BE2C (cell line): ENCODE measurements around the gene URGCP.
A peak's percentile ranks its signal among the peaks of the same experiment; 100 is the strongest.

Experiments used
- DNase-seq: peaks from one replicate; pipeline ENCODE4 v3.0.0-alpha.2; 2020
- H3K27me3 ChIP-seq: fragments of 250-450 bp; sonication (Bioruptor Pico); 2 replicates; pipeline ENCODE4 v1.5.1; 2020; ENCODE audit warnings: mild to moderate bottlenecking
- H3K36me3 ChIP-seq: fragments of 250-450 bp; sonication (Bioruptor Pico); 2 replicates; pipeline ENCODE4 v1.5.1; 2020; ENCODE audit warnings: mild to moderate bottlenecking
- H3K4me1 ChIP-seq: fragments of 250-450 bp; sonication (Bioruptor Pico); 2 replicates; pipeline ENCODE4 v1.5.1; 2020
- H3K4me3 ChIP-seq: 2 replicates; pipeline ENCODE4 v1.5.1; 2011; ENCODE audit warnings: low read depth, low read length
- H3K9me3 ChIP-seq: fragments of 250-450 bp; sonication (Bioruptor Pico); 2 replicates; pipeline ENCODE4 v1.5.1; 2020
- CTCF ChIP-seq: IDR thresholded peaks from 2 replicates; pipeline ENCODE4 v1.5.1; 2012; ENCODE audit warnings: mild to moderate bottlenecking, low read depth, low read length

The URGCP gene

DNA sequence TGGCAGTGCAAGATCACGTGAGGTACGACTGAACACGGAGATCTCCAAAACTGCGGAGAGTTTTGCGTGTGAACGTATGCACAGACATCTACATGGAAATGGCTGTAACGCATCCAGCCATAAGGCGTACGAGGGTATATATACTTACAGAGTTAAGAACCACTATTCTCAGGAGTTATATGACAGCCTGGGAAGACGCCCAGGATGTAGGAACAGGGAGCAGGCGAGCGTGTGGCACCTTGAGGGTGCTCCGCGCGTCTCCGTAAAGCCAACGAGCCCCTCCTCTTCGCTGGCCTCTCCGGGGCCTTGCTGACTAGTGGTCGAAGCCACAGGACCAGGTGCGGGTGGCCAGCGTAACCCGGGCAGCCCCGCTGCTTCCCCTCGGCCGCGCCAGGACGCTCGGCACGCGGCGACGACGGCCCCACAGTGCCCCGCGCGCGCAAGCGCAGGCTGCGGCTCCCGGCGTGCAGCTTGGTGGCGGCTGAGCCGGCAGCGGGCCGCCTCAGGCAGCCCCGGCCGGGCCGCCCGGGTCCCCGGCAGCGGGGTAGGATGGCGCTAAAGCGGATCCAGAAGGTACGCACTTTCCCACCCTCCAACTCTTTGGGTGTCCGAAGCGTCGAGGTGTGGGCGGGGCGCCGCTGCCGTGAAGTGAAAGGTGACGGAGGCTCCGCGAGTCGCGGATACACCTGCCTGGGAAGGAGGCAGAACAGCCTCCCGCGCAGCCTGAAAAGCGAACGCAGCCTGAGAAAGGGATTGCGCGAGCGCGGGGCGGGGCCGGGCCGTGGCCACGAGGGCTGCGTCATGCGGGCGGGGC lies 19.8 kb upstream of the URGCP start, which contains the start of gene UBE2D4:
Gene UBE2D4 (plus strand): TSS at position 453 of the 814 bp plus-strand sequence. CDS start 97 bp downstream, at position 550.
- Histone ChIP-seq H3K36me3 (no peaks in the 10 kb centered on the region), H3K4me3 (peak within 1 kb of the TSS; percentile 78), H3K9me3 (no peaks in the 10 kb centered on the region), H3K27me3 (no peaks in the 10 kb centered on the region), H3K4me1 (0 out of 2 replicates have a peak, but pooled peaks cover 2% of the 10 kb centered on the region)
- DNase-seq = peak; percentile 87
- no peak for TF ChIP-seq CTCF

- no peaks in the 10 kb centered on the region for H3K27me3 ChIP-seq
- no peak for TF ChIP-seq CTCF
- H3K9me3 ChIP-seq = no peaks in the 10 kb centered on the region
- DNase-seq = no peak
- no peak overlapping the region for H3K4me3 ChIP-seq
- H3K4me1 ChIP-seq = no peaks in the 10 kb centered on the region
- H3K36me3 ChIP-seq = no peaks in the 10 kb centered on the region
Measured at GRCh38 chr7:43922726-43923125, 16.3 kb upstream of the URGCP start.

DNA sequence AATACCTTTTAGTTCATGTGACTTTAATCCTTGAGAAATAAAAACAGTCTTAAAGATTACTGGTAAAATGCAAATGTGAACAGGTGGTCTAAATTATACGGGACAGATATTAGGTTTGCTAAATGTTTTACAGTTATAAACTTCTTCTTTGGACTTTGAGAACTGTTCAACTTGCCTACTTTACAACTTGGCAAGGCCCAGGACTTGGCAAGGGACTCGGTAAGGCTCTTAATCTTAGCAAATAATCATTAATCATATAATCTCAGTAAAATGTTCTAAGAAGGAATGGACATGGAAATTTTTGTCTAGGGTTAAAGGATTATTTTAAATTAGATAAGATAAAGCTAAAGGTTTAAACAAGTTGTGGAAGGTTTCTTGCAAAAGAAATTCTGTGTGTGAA lies 15.0 kb upstream of the URGCP start:
- H3K27me3 ChIP-seq = no peaks in the 10 kb centered on the region
- no peak for TF ChIP-seq CTCF
- H3K4me3 ChIP-seq = no peak overlapping the region
- H3K36me3 ChIP-seq = no peaks in the 10 kb centered on the region
- H3K9me3 ChIP-seq = no peaks in the 10 kb centered on the region
- no peaks in the 10 kb centered on the region for H3K4me1 ChIP-seq
- no peak for DNase-seq

GRCh38 chr7:43915907-43916306 lies 9.5 kb upstream of the URGCP start:
- H3K9me3 ChIP-seq = no peaks in the 10 kb centered on the region
- no peak for TF ChIP-seq CTCF
- no peak for DNase-seq
- H3K36me3 ChIP-seq = no peaks in the 10 kb centered on the region
- H3K27me3 ChIP-seq = no peaks in the 10 kb centered on the region
- H3K4me1 ChIP-seq = no peaks in the 10 kb centered on the region
- no peak overlapping the region for H3K4me3 ChIP-seq

DNA sequence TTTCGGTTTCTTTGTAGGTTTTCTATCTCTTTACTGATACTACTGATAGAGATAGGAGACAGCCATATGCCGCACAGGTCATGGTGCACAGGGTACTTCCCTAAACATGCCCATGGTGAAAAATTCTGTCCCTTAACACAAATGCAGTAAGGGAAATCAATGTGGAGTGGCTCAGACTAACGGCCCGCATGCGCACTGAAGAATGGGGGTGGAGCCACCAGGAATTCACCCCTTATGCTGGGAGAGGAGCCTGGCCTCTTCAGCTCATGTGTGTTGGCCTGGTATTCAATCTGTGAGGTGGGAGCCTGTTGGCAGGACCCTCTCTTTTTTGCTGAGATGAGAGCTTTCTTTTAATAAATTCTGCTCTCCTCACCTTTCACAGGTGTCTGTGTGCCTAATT lies 8.4 kb upstream of the URGCP start:
- DNase-seq = no peak
- Histone ChIP-seq H3K9me3 (no peaks in the 10 kb centered on the region), H3K4me3 (no peak overlapping the region), H3K27me3 (no peaks in the 10 kb centered on the region), H3K4me1 (no peaks in the 10 kb centered on the region), H3K36me3 (no peaks in the 10 kb centered on the region)
- TF ChIP-seq CTCF = no peak

- Histone ChIP-seq H3K27me3 (no peaks in the 10 kb centered on the region; the same call in 1 of the 2 replicates), H3K36me3 (no peaks in the 10 kb centered on the region), H3K4me1 (peaks cover 11% of the 10 kb centered on the region), H3K4me3 (peak overlapping the region; percentile 83), H3K9me3 (no peaks in the 10 kb centered on the region)
- no peak for TF ChIP-seq CTCF
- peak; percentile 52 for DNase-seq
Measured at GRCh38 chr7:43905956-43906330, 453 bp downstream of the URGCP start.
